ENCODE results near the gene MAN2A1.
"Not testable (repeated sequence)": the region's sequence is repeated elsewhere in the genome, so short reads cannot be mapped to it uniquely, and the experiment has no call there.

GRCh38 chr5:109893271-109893670 is 203.5 kb downstream of the MAN2A1 start:
- not testable (repeated sequence) for TF ChIP-seq CTCF (IDR thresholded peaks at IDR 0.05; ENCODE audit: low read length); EZH2 (IDR thresholded peaks at IDR 0.05; ENCODE audit: borderline replicate concordance, low read length)
